Osteocyte (in vitro differentiated cells): ENCODE results near the gene CUTA. TPM values are rescaled to one million over a fixed set of nuclear protein-coding genes. Genes with fewer than 3 reads are reported as not detected.

Experiments used
- DNase-seq: peaks from one replicate; pipeline ENCODE4 v3.0.0; 2021; ENCODE audit warnings: mixed read lengths; ENCODE audit not compliant: unreplicated experiment; ENCODE audit errors: extremely low spot score
- H3K27ac Mint-ChIP-seq: one replicate; pipeline ENCODE4 v1.8.0; 2021; ENCODE audit warnings: mild to moderate bottlenecking, mixed read lengths; ENCODE audit not compliant: unreplicated experiment
- H3K27me3 Mint-ChIP-seq: one replicate; pipeline ENCODE4 v1.8.0; 2021; ENCODE audit warnings: mixed read lengths; ENCODE audit not compliant: unreplicated experiment
- H3K36me3 Mint-ChIP-seq: one replicate; pipeline ENCODE4 v1.8.0; 2021; ENCODE audit warnings: mixed read lengths; ENCODE audit not compliant: unreplicated experiment
- H3K4me1 Mint-ChIP-seq: one replicate; pipeline ENCODE4 v1.8.0; 2021; ENCODE audit warnings: mixed read lengths; ENCODE audit not compliant: unreplicated experiment
- H3K4me3 Mint-ChIP-seq: one replicate; pipeline ENCODE4 v1.8.0; 2021; ENCODE audit warnings: mild to moderate bottlenecking, moderate library complexity, mixed read lengths; ENCODE audit not compliant: unreplicated experiment
- H3K9me3 Mint-ChIP-seq: one replicate; pipeline ENCODE4 v1.8.0; 2021; ENCODE audit warnings: mixed read lengths; ENCODE audit not compliant: unreplicated experiment
- total RNA-seq: library from RNA; stranded (reverse); gene quantifications from 2 replicates; pipeline ENCODE4 v1.2.1, GENCODE V29; 2021
- TF ChIP-seq, protein P1 (sequence below): fragments of 200-600 bp; sonication (generic); IDR thresholded peaks from 2 replicates; pipeline ENCODE4 v1.5.0; 2021; ENCODE audit warnings: antibody characterized with exemption, mild to moderate bottlenecking, moderate library complexity

CUTA gene
- total RNA-seq, 1 donor from 2014 or later: 302 TPM

DNA sequence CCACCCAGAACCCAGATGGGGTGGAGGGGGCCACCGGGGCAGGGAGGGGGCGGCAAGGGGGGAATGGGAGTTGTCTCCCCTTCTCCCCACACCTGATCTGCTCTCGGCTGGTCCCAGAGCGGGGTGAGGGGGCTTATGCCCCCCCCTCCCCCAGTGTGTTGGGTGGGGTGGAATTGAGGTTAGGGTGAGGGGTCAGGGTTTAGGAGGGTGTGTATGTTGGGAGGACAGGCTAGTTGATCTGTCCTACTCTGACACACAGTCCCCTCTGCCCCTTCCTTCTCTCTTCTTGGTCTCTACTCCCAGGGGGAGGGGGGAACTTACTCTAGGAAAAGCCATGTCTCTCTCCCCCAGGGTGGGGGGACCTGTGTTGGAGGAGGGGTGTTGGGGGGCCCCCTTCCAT is 34.6 kb upstream of the CUTA start:
- H3K4me3 Mint-ChIP-seq: no peak overlapping the region
- H3K27ac Mint-ChIP-seq: no peak overlapping the region
- TF ChIP-seq, protein P1, sequence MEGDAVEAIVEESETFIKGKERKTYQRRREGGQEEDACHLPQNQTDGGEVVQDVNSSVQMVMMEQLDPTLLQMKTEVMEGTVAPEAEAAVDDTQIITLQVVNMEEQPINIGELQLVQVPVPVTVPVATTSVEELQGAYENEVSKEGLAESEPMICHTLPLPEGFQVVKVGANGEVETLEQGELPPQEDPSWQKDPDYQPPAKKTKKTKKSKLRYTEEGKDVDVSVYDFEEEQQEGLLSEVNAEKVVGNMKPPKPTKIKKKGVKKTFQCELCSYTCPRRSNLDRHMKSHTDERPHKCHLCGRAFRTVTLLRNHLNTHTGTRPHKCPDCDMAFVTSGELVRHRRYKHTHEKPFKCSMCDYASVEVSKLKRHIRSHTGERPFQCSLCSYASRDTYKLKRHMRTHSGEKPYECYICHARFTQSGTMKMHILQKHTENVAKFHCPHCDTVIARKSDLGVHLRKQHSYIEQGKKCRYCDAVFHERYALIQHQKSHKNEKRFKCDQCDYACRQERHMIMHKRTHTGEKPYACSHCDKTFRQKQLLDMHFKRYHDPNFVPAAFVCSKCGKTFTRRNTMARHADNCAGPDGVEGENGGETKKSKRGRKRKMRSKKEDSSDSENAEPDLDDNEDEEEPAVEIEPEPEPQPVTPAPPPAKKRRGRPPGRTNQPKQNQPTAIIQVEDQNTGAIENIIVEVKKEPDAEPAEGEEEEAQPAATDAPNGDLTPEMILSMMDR: no peak
- H3K36me3 Mint-ChIP-seq: peaks cover 6% of the 10 kb centered on the region
- H3K27me3 Mint-ChIP-seq: no peaks in the 10 kb centered on the region
- H3K9me3 Mint-ChIP-seq: no peaks in the 10 kb centered on the region
- no peak for DNase-seq
- peaks cover 21% of the 10 kb centered on the region for H3K4me1 Mint-ChIP-seq

DNA sequence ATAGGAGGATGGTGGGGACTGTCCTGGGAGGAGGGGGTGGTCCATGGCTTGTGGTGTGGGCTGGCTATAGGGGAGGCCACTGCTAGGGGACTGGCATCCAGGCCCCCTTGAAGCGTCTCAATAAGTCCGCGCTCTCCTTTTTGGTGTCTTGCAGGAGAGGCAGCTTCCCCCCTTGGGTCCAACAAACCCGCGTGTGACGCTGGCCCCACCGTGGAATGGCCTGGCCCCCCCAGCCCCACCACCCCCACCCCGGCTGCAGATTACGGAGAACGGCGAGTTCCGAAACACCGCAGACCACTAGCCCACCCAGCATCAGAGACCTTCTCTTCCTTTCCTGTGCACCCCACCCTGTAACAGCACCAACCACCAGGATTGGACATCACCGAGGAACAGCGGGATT is 33.7 kb upstream of the CUTA start:
- no peak for DNase-seq
- Mint-ChIP-seq H3K9me3 (no peaks in the 10 kb centered on the region), H3K4me3 (no peak overlapping the region), H3K27me3 (no peaks in the 10 kb centered on the region), H3K4me1 (peaks cover 21% of the 10 kb centered on the region), H3K36me3 (peaks cover 6% of the 10 kb centered on the region), H3K27ac (no peak overlapping the region)
- TF ChIP-seq, protein P1: no peak

DNA sequence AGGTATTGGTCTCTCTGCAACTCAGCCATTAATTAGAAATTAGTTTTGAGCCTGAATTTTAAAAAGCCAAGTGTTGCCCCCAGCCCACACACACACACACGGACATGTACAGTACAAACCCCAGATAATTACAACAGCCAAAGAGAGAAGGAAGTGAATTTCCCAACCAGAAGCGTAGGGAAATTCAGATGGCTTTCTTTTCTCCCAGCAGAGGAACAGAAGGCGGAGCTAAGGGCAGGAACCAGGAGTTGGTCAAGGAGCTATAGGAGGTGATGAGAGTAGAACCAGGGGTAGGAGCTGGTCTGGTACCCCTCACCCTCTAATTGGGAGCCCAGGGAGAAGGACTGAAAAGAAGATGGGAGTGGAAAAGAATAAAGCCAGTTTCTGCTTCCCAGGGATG is 32.5 kb upstream of the CUTA start:
- no peak for DNase-seq
- peaks cover 20% of the 10 kb centered on the region for H3K4me1 Mint-ChIP-seq
- no peaks in the 10 kb centered on the region for H3K9me3 Mint-ChIP-seq
- peaks cover 12% of the 10 kb centered on the region for H3K36me3 Mint-ChIP-seq
- TF ChIP-seq, protein P1: no peak
- H3K27ac Mint-ChIP-seq: no peak overlapping the region
- H3K4me3 Mint-ChIP-seq: no peak overlapping the region
- H3K27me3 Mint-ChIP-seq: no peaks in the 10 kb centered on the region

DNA sequence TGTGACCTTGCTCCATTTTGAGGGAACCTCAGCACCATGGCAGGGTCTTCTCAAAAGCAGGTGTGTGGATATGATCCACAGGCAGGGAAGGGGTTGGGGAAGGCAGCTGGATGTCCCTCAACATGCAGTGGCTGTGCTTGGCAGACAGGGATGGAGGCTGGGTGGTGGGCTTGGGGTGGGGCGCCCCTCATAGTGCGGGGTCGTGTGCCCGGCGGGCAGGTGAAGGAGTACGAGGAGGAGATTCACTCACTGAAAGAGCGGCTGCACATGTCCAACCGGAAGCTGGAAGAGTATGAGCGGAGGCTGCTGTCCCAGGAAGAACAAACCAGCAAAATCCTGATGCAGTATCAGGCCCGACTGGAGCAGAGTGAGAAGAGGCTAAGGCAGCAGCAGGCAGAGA is 28.4 kb upstream of the CUTA start:
- no peak overlapping the region for H3K4me3 Mint-ChIP-seq
- no peaks in the 10 kb centered on the region for H3K27me3 Mint-ChIP-seq
- TF ChIP-seq, protein P1: no peak
- no peak for DNase-seq
- H3K4me1 Mint-ChIP-seq: no peaks in the 10 kb centered on the region
- H3K9me3 Mint-ChIP-seq: no peaks in the 10 kb centered on the region
- H3K27ac Mint-ChIP-seq: no peak overlapping the region
- H3K36me3 Mint-ChIP-seq: peaks cover 24% of the 10 kb centered on the region

DNA sequence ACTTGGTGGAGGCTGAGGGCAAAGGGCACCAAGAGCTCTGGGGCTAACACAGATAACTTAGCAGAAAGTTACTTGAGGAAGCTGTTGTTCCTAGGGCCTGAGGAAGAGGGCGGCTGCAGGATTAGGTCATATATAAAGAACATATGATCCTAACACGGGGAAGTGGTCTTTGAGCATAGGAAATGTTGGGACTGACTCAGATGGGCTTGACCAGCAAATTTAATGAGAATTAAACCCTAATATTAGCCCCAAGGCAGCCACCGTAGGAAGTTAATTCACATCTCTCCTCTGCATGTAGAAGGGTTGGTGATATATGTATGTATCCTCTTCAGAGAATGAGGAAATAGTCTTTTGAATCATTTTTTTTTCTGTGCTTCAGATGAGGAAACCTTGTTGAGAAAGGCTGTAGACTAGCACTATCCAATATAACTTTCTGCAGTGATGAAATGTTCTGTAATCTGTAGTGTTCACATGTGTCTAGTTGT is 27.3 kb upstream of the CUTA start:
- Mint-ChIP-seq H3K4me3 (no peak overlapping the region), H3K27me3 (no peaks in the 10 kb centered on the region), H3K9me3 (no peaks in the 10 kb centered on the region), H3K4me1 (no peaks in the 10 kb centered on the region), H3K36me3 (peaks cover 28% of the 10 kb centered on the region), H3K27ac (no peak overlapping the region)
- TF ChIP-seq, protein P1: no peak
- DNase-seq: no peak
